Cardiac fibroblast (primary cell): ENCODE measurements around the gene KCNQ2.
A peak's percentile ranks its signal among the peaks of the same experiment; 100 is the strongest.

ENCODE experiments used
- DNase-seq, 2 donors: peaks; one replicate each; pipeline versions ENCODE4 v3.0.0 to v3.0.0-alpha.2; 2010; ENCODE audit warnings: low read depth in 2 of 2
- H3K4me3 ChIP-seq, 2 donors: replicated peaks in 1 of 2; 1 replicate in 1 of 2; 2 replicates in 1 of 2; pipeline ENCODE4 v1.5.1; 2011; ENCODE audit warnings: low read depth in 2 of 2, low read length in 2 of 2, mild to moderate bottlenecking in 2 of 2, moderate library complexity in 1 of 2
- CTCF ChIP-seq: IDR thresholded peaks from one replicate; pipeline ENCODE4 v1.5.1; 2011; ENCODE audit warnings: low read depth, mild to moderate bottlenecking, low read length, inconsistent platforms

The KCNQ2 gene

GRCh38 chr20:63447320-63447719 lies 25.1 kb downstream of the KCNQ2 start:
- no peak for TF ChIP-seq CTCF
- H3K4me3 ChIP-seq = no peak overlapping the region
- DNase-seq = no peak

- no peak for TF ChIP-seq CTCF
- no peak overlapping the region for H3K4me3 ChIP-seq
- DNase-seq = peak in 1 of 2 donors; percentile 4
These were observed 26.0 kb downstream of the KCNQ2 start for GRCh38 chr20:63446216-63447024.

GRCh38 chr20:63445075-63445734 lies 27.2 kb downstream of the KCNQ2 start:
- no peak overlapping the region for H3K4me3 ChIP-seq
- no peak for DNase-seq
- no peak for TF ChIP-seq CTCF

GRCh38 chr20:63444548-63444947 lies 27.9 kb downstream of the KCNQ2 start:
- no peak for TF ChIP-seq CTCF
- H3K4me3 ChIP-seq = no peak overlapping the region
- no peak for DNase-seq

GRCh38 chr20:63443606-63444395 lies 28.7 kb downstream of the KCNQ2 start:
- no peak for DNase-seq
- TF ChIP-seq CTCF = no peak
- no peak overlapping the region for H3K4me3 ChIP-seq

- DNase-seq = peak; percentile 38 to 40
- peak; percentile 52 for TF ChIP-seq CTCF
- no peak overlapping the region for H3K4me3 ChIP-seq
These were observed 30.4 kb downstream of the KCNQ2 start for GRCh38 chr20:63442100-63442493.
